EL (cell line): ENCODE measurements around the gene CNTN4.

Source experiments
- DNase-seq: peaks from one replicate; pipeline ENCODE4 v3.0.0-alpha.2; 2016

The CNTN4 gene

GRCh38 chr3:3005146-3005744, 906.6 kb downstream of the CNTN4 start:
- no peak for DNase-seq

- no peak for DNase-seq
Observed at GRCh38 chr3:3013317-3014052, 914.8 kb downstream of the CNTN4 start.

GRCh38 chr3:3015185-3016089, 916.8 kb downstream of the CNTN4 start:
- DNase-seq: no peak

GRCh38 chr3:3016226-3016625, 917.6 kb downstream of the CNTN4 start:
- no peak for DNase-seq

GRCh38 chr3:3020209-3020608, 921.5 kb downstream of the CNTN4 start:
- no peak for DNase-seq

GRCh38 chr3:3023111-3023745, 924.6 kb downstream of the CNTN4 start:
- no peak for DNase-seq

- no peak for DNase-seq
Observed at GRCh38 chr3:3027976-3028567, 929.4 kb downstream of the CNTN4 start.

- no peak for DNase-seq
Observed at GRCh38 chr3:3031326-3031725, 932.7 kb downstream of the CNTN4 start.

- no peak for DNase-seq
Observed at GRCh38 chr3:3037156-3037555, 938.5 kb downstream of the CNTN4 start.

- DNase-seq: no peak
Observed at GRCh38 chr3:3038201-3038991, 939.7 kb downstream of the CNTN4 start.

- no peak for DNase-seq
Observed at GRCh38 chr3:3053974-3054373, 955.3 kb downstream of the CNTN4 start.

- no peak for DNase-seq
Observed at GRCh38 chr3:3059645-3060044, 961.0 kb downstream of the CNTN4 start.

- no peak for DNase-seq
Observed at GRCh38 chr3:3064297-3064696, 965.6 kb downstream of the CNTN4 start.

- no peak for DNase-seq
Observed at GRCh38 chr3:3065876-3066275, 967.2 kb downstream of the CNTN4 start.

GRCh38 chr3:3066378-3066777, 967.7 kb downstream of the CNTN4 start:
- no peak for DNase-seq

GRCh38 chr3:3066910-3067309, 968.2 kb downstream of the CNTN4 start:
- DNase-seq: no peak

- DNase-seq: no peak
Observed at GRCh38 chr3:3068358-3068881, 969.8 kb downstream of the CNTN4 start.

- no peak for DNase-seq
Observed at GRCh38 chr3:3069723-3070122, 971.1 kb downstream of the CNTN4 start.

- no peak for DNase-seq
Observed at GRCh38 chr3:3071136-3071535, 972.5 kb downstream of the CNTN4 start.

GRCh38 chr3:3074551-3075257, 976.0 kb downstream of the CNTN4 start:
- DNase-seq: no peak

GRCh38 chr3:3080309-3080708, 981.6 kb downstream of the CNTN4 start:
- DNase-seq: no peak
